Myometrial cell (primary cell): ENCODE measurements around the gene NANOS1. TPM values are rescaled to one million over a fixed set of nuclear protein-coding genes. Genes with fewer than 3 reads are reported as not detected.

ENCODE experiments used
- total RNA-seq: library from RNA; depleted of rRNA; stranded (reverse); fragments of >200 nt; gene quantifications from 2 replicates; pipeline ENCODE4 v1.2.3, GENCODE V29; 2015

Gene NANOS1, protein sequence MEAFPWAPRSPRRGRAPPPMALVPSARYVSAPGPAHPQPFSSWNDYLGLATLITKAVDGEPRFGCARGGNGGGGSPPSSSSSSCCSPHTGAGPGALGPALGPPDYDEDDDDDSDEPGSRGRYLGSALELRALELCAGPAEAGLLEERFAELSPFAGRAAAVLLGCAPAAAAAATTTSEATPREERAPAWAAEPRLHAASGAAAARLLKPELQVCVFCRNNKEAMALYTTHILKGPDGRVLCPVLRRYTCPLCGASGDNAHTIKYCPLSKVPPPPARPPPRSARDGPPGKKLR
- total RNA-seq, result under 0.01 and 0.58 TPM in 2 replicates

GRCh38 chr10:119029613-119030420 is at the start of gene NANOS1:
TSS of gene NANOS1 (plus strand) at chr10:119029714. CDS start at chr10:119029802, 88 bp downstream.

GRCh38 chr10:119080521-119081259 is 51.2 kb downstream of the NANOS1 start, which contains the start of gene EIF3A:
TSS of gene EIF3A (minus strand) at chr10:119080817. CDS start at chr10:119080676, 141 bp downstream.

Other genes with a start within 250 kb of the NANOS1 start
- 62.0 and 88.1 TPM in 2 replicates for gene EIF3A, start 51.1 kb downstream of the NANOS1 start, total RNA-seq
- gene DENND10, start 74.4 kb downstream of the NANOS1 start, total RNA-seq, result 63.6 and 72.1 TPM in 2 replicates
- gene SFXN4, start 136.0 kb downstream of the NANOS1 start, total RNA-seq, result 16.1 and 16.7 TPM in 2 replicates
- gene PRDX3, start 149.1 kb downstream of the NANOS1 start, total RNA-seq, result 281 and 284 TPM in 2 replicates
- gene GRK5, start 177.9 kb downstream of the NANOS1 start, total RNA-seq, result 6.9 and 9.2 TPM in 2 replicates